ENCODE measurements around the gene NR5A1.

- TF ChIP-seq POLR2A (IDR thresholded peaks at IDR 0.05) (no peak), CTCF (IDR thresholded peaks at IDR 0.05) (no peak), POLR2AphosphoS5 (IDR thresholded peaks at IDR 0.05) (no peak), EP300 (IDR thresholded peaks at IDR 0.05; ENCODE audit: low read depth) (no peak)
Observed at GRCh38 chr9:124471761-124472160, 35.4 kb downstream of the NR5A1 start.

All from transverse colon (tissue), 4 donors.